ENCODE results near the gene FAM131A.
A peak's percentile ranks its signal among the peaks of the same experiment; 100 is the strongest.

The FAM131A gene

DNA sequence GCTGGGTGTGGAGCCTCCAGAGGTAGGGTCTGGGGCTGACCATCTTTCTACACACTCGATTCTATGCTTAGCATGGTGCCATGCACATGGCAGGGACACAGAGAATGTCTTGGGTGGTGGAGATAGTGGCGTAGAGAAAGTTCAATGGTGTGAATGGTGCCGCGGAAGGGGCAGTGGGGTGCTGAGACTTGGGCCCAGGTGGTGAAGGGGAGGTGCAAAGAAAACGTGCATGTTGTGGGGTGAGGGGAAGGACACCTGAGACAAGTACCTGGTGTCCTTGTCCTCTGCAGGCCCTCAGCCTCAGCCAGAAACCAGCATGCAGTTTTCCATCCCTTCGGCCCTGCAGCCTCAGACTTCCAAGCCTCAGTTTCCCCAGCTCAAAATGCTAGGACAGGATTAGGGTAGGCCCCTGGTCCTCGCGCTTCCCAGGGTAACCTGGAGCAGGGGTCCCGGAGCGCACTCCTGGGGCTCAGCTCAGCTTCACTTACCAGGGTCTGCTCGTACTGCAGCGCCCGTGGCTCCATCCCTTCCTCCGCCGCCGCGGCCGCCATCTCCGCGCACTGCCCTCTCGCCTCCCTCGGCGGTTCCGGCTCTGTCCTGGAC lies 23.6 kb downstream of the FAM131A start (continued):
- no peak for TF ChIP-seq SP7 (tag by site-specific recombination; IDR thresholded peaks at IDR 0.05)
- TF ChIP-seq ZNF335 (tag by site-specific recombination; conservative IDR thresholded peaks at IDR 0.05): peak; percentile 31; the same call in 1 of the 2 replicates
- no peak for TF ChIP-seq ZNF707 (tag by site-specific recombination; IDR thresholded peaks at IDR 0.05)
- TF ChIP-seq ZNF747 (tag by site-specific recombination; IDR thresholded peaks at IDR 0.05): no peak
- TF ChIP-seq ZNF510 (tag by site-specific recombination; IDR thresholded peaks at IDR 0.05; ENCODE audit: insufficient replicate concordance): no peak
- TF ChIP-seq ZNF239 (tag by site-specific recombination; IDR thresholded peaks at IDR 0.05): no peak
- TF ChIP-seq ZNF701 (tag by site-specific recombination; IDR thresholded peaks at IDR 0.05): no peak
- no peak for TF ChIP-seq ZNF704 (tag by site-specific recombination; IDR thresholded peaks at IDR 0.05)
- no peak for TF ChIP-seq GFI1B (tag by site-specific recombination; IDR thresholded peaks at IDR 0.05)
- TF ChIP-seq, protein P1, sequence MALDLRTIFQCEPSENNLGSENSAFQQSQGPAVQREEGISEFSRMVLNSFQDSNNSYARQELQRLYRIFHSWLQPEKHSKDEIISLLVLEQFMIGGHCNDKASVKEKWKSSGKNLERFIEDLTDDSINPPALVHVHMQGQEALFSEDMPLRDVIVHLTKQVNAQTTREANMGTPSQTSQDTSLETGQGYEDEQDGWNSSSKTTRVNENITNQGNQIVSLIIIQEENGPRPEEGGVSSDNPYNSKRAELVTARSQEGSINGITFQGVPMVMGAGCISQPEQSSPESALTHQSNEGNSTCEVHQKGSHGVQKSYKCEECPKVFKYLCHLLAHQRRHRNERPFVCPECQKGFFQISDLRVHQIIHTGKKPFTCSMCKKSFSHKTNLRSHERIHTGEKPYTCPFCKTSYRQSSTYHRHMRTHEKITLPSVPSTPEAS (tag by site-specific recombination; IDR thresholded peaks at IDR 0.05): no peak
- no peak for TF ChIP-seq SCRT2 (tag by site-specific recombination; IDR thresholded peaks at IDR 0.05)
- TF ChIP-seq ZNF24 (tag by site-specific recombination; IDR thresholded peaks at IDR 0.05): no peak
- no peak for TF ChIP-seq ZNF292 (tag by site-specific recombination; IDR thresholded peaks at IDR 0.05; ENCODE audit: borderline replicate concordance, low read depth)
- no peak for TF ChIP-seq ZNF433 (tag by site-specific recombination; IDR thresholded peaks at IDR 0.05; ENCODE audit: low read depth)
- TF ChIP-seq PRDM1 (tag by site-specific recombination; IDR thresholded peaks at IDR 0.05): peak; percentile 63; the same call in 1 of the 2 replicates
- no peak for TF ChIP-seq ZNF768 (tag by site-specific recombination; IDR thresholded peaks at IDR 0.05)
- no peak for TF ChIP-seq EGR2 (tag by site-specific recombination; IDR thresholded peaks at IDR 0.05; ENCODE audit: low read depth)
- TF ChIP-seq ZFP69B (tag by site-specific recombination; IDR thresholded peaks at IDR 0.05): no peak
- no peak for TF ChIP-seq ZNF473 (tag by site-specific recombination; IDR thresholded peaks at IDR 0.05)
- TF ChIP-seq, protein P2, sequence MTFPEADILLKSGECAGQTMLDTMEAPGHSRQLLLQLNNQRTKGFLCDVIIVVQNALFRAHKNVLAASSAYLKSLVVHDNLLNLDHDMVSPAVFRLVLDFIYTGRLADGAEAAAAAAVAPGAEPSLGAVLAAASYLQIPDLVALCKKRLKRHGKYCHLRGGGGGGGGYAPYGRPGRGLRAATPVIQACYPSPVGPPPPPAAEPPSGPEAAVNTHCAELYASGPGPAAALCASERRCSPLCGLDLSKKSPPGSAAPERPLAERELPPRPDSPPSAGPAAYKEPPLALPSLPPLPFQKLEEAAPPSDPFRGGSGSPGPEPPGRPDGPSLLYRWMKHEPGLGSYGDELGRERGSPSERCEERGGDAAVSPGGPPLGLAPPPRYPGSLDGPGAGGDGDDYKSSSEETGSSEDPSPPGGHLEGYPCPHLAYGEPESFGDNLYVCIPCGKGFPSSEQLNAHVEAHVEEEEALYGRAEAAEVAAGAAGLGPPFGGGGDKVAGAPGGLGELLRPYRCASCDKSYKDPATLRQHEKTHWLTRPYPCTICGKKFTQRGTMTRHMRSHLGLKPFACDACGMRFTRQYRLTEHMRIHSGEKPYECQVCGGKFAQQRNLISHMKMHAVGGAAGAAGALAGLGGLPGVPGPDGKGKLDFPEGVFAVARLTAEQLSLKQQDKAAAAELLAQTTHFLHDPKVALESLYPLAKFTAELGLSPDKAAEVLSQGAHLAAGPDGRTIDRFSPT (tag by site-specific recombination; IDR thresholded peaks at IDR 0.05): no peak
- TF ChIP-seq ZNF280D (tag by site-specific recombination; IDR thresholded peaks at IDR 0.05): no peak
- TF ChIP-seq ZSCAN30 (tag by site-specific recombination; IDR thresholded peaks at IDR 0.05): peak; percentile 52; the same call in 1 of the 2 replicates
- TF ChIP-seq ZNF2 (tag by site-specific recombination; IDR thresholded peaks at IDR 0.05): no peak
- no peak for TF ChIP-seq ZNF521 (tag by site-specific recombination; IDR thresholded peaks at IDR 0.05)
